ENCODE measurements around the gene EDIL3.

The EDIL3 gene

GRCh38 chr5:84255315-84255714 lies 129.4 kb downstream of the EDIL3 start:
- no peak for DNase-seq

- no peak for DNase-seq
Measured at GRCh38 chr5:84253946-84254345, 130.7 kb downstream of the EDIL3 start.

GRCh38 chr5:84251503-84251902 lies 133.2 kb downstream of the EDIL3 start:
- no peak for DNase-seq

GRCh38 chr5:84249918-84250630 lies 134.6 kb downstream of the EDIL3 start:
- DNase-seq, result no peak

GRCh38 chr5:84248013-84248412 lies 136.7 kb downstream of the EDIL3 start:
- DNase-seq, result no peak

- DNase-seq, result no peak
Measured at GRCh38 chr5:84242286-84242685, 142.4 kb downstream of the EDIL3 start.

GRCh38 chr5:84239494-84239893 lies 145.2 kb downstream of the EDIL3 start:
- DNase-seq, result no peak

GRCh38 chr5:84237126-84237525 lies 147.6 kb downstream of the EDIL3 start:
- no peak for DNase-seq

- no peak for DNase-seq
Measured at GRCh38 chr5:84231433-84231832, 153.2 kb downstream of the EDIL3 start.

GRCh38 chr5:84229045-84229444 lies 155.6 kb downstream of the EDIL3 start:
- DNase-seq, result no peak

GRCh38 chr5:84228266-84228665 lies 156.4 kb downstream of the EDIL3 start:
- no peak for DNase-seq

GRCh38 chr5:84227236-84227635 lies 157.4 kb downstream of the EDIL3 start:
- DNase-seq, result no peak

GRCh38 chr5:84218546-84218945 lies 166.1 kb downstream of the EDIL3 start:
- DNase-seq, result no peak

- DNase-seq, result no peak
Measured at GRCh38 chr5:84215521-84215920, 169.2 kb downstream of the EDIL3 start.

- DNase-seq, result no peak
Measured at GRCh38 chr5:84213861-84214260, 170.8 kb downstream of the EDIL3 start.

GRCh38 chr5:84213212-84213611 lies 171.5 kb downstream of the EDIL3 start:
- no peak for DNase-seq

GRCh38 chr5:84204772-84205171 lies 179.9 kb downstream of the EDIL3 start:
- DNase-seq, result no peak

GRCh38 chr5:84202136-84202535 lies 182.5 kb downstream of the EDIL3 start:
- DNase-seq, result no peak

- DNase-seq, result no peak
Measured at GRCh38 chr5:84197538-84197937, 187.1 kb downstream of the EDIL3 start.

GRCh38 chr5:84191281-84191680 lies 193.4 kb downstream of the EDIL3 start:
- DNase-seq, result no peak

GRCh38 chr5:84184857-84185256 lies 199.8 kb downstream of the EDIL3 start:
- DNase-seq, result no peak

GRCh38 chr5:84181093-84181492 lies 203.6 kb downstream of the EDIL3 start:
- no peak for DNase-seq

GRCh38 chr5:84168841-84169240 lies 215.8 kb downstream of the EDIL3 start:
- DNase-seq, result no peak

GRCh38 chr5:84163671-84164070 lies 221.0 kb downstream of the EDIL3 start:
- DNase-seq, result no peak

GRCh38 chr5:84162695-84163094 lies 222.0 kb downstream of the EDIL3 start:
- DNase-seq, result no peak

Measured in stimulated activated CD4-positive, alpha-beta T cell treated with anti-CD3 and anti-CD28 coated beads, Interleukin-2, amount 100 ng/mL, for 48 hours (primary cell).